ENCODE measurements around the gene TGFB2. TPM values are rescaled to one million over a fixed set of nuclear protein-coding genes. Genes with fewer than 3 reads are reported as not detected.

TGFB2 gene
- polyA plus RNA-seq, 2 of the 4 experiments (the other 2 are of a cell fraction): 29.7 to 65.8 TPM

DNA sequence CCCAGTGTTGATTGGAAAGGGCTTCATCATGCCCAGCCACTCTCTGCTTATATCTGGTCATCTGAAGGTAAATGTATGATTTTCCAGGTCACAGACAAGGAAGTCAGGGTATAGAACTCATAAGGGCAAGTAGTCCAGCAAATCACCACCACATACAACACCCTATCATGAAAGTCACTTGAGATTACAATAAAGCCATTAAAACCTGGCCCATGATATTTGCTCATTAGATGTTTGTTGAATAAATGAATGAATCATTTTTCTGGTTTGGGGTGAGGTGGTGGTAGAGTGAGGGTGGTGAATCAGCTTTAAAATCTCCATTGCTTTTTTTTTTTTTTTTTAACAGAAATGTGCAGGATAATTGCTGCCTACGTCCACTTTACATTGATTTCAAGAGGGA is 91.9 kb downstream of the TGFB2 start:
- no peak overlapping the region for H3K4me2 ChIP-seq
- no peak for FAIRE-seq
- no peak for ATAC-seq

DNA sequence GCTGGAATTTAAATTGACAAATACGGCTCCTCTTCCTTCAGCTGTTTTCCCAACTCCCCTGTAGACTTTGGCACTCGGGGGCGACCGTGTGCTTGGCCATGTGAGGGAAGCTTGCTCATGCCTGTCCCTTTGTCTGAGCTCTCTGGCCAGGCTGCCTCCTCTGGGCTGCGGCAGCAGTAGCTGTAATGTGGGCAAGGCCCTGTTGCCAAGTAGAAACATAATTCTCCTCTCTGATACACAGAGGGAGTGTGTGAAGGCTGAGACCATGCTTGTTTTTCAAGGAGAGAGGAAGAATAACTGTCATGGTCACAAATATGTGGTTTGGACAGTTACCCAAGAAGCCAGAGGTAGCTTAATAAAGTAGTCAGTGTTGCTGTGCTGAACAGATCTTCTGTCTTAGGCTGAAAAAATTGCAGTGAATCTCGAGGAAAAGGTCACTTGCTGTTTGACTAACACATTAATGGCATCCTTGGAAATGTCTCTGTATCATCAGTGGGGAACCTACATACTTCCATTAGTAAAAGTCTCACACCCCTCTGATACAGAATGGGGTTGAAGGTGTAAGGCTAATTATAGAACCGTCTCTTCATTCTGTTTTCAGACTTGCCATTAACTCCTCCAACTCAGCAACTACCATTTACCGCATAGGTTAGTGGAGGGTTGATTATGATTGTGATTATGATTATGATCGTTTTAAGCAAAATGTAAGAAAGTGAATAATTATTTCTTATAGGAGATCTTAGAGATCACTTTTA is 94.6 kb downstream of the TGFB2 start:
- CTCF ChIA-PET: interaction anchor here (1.1 to 1.6 kb wide), 2 partner anchors 19 to 42 kb away, joined by 3 to 5 read pairs; no protein-coding TSS in a partner anchor
- ATAC-seq (peak in 1 of 2 experiments; percentile 57; a peak in 3 of 6 replicates), FAIRE-seq (no peak), DNase-seq (ENCODE audit: low read depth in 1 of 2, low spot score in 1 of 2) (peak in 1 of 2 experiments; percentile 19)
- Histone ChIP-seq H3K4me3 (no peak overlapping the region), H3K27ac (peak overlapping the region in 1 of 2 experiments; percentile 71; a peak in 3 of 6 replicates), H3K4me1 (peaks cover 15% of the 10 kb centered on the region; the same call in 1 of the 3 replicates), H3K4me2 (no peak overlapping the region), H3K9me3 (no peaks in the 10 kb centered on the region)
- WGBS (ENCODE audit: missing lambda C conversion rate): 83% methylated on average over 9 of the region's 9 CpGs
- POLR2A ChIA-PET: no interaction called here
- no peak for TF ChIP-seq FOSL2 (IDR thresholded peaks at IDR 0.05)
- no peak for TF ChIP-seq FOSL2 (CRISPR knock-in tag; IDR thresholded peaks at IDR 0.05)
- no peak for TF ChIP-seq HMGXB4 (CRISPR knock-in tag; IDR thresholded peaks at IDR 0.05; ENCODE audit: borderline replicate concordance)
- no peak for TF ChIP-seq HES2 (IDR thresholded peaks at IDR 0.05)
- TF ChIP-seq HDAC2 (IDR thresholded peaks at IDR 0.05): no peak
- no peak for TF ChIP-seq SMC3 (IDR thresholded peaks at IDR 0.05)
- TF ChIP-seq NPAS2 (CRISPR knock-in tag; IDR thresholded peaks at IDR 0.05; ENCODE audit: borderline replicate concordance): no peak
- TF ChIP-seq JUN (IDR thresholded peaks at IDR 0.05): no peak
- no peak for TF ChIP-seq CBX8 (IDR thresholded peaks at IDR 0.05)
- no peak for TF ChIP-seq NFE2L2 (conservative IDR thresholded peaks at IDR 0.05; ENCODE audit: low read length)
- no peak for TF ChIP-seq MAFK (IDR thresholded peaks at IDR 0.05; ENCODE audit: partially characterized antibody)
- TF ChIP-seq GATA3 (IDR thresholded peaks at IDR 0.05; ENCODE audit: borderline replicate concordance): no peak
- TF ChIP-seq, protein P1, sequence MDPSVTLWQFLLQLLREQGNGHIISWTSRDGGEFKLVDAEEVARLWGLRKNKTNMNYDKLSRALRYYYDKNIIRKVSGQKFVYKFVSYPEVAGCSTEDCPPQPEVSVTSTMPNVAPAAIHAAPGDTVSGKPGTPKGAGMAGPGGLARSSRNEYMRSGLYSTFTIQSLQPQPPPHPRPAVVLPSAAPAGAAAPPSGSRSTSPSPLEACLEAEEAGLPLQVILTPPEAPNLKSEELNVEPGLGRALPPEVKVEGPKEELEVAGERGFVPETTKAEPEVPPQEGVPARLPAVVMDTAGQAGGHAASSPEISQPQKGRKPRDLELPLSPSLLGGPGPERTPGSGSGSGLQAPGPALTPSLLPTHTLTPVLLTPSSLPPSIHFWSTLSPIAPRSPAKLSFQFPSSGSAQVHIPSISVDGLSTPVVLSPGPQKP (IDR thresholded peaks at IDR 0.05; ENCODE audit: low read depth, low read length): no peak
- TF ChIP-seq, protein P2, sequence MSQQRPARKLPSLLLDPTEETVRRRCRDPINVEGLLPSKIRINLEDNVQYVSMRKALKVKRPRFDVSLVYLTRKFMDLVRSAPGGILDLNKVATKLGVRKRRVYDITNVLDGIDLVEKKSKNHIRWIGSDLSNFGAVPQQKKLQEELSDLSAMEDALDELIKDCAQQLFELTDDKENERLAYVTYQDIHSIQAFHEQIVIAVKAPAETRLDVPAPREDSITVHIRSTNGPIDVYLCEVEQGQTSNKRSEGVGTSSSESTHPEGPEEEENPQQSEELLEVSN (IDR thresholded peaks at IDR 0.05; ENCODE audit: borderline replicate concordance, low read depth): no peak
- TF ChIP-seq TP53 (CRISPR knock-in tag; IDR thresholded peaks at IDR 0.05): no peak
- no peak for TF ChIP-seq RAD21 (conservative IDR thresholded peaks at IDR 0.05 in 1 of 2, IDR thresholded peaks at IDR 0.05 in 1 of 2)
- TF ChIP-seq NR3C1 (IDR thresholded peaks at IDR 0.05): no peak
- TF ChIP-seq ZC3H11A (IDR thresholded peaks at IDR 0.05): no peak

More for the DNA sequence above, 91.9 kb downstream of the TGFB2 start:
- ChIA-PET CTCF (no interaction called here), POLR2A (no interaction called here)
- no peak for TF ChIP-seq PBX3 (IDR thresholded peaks at IDR 0.05)
- TF ChIP-seq, protein P3, sequence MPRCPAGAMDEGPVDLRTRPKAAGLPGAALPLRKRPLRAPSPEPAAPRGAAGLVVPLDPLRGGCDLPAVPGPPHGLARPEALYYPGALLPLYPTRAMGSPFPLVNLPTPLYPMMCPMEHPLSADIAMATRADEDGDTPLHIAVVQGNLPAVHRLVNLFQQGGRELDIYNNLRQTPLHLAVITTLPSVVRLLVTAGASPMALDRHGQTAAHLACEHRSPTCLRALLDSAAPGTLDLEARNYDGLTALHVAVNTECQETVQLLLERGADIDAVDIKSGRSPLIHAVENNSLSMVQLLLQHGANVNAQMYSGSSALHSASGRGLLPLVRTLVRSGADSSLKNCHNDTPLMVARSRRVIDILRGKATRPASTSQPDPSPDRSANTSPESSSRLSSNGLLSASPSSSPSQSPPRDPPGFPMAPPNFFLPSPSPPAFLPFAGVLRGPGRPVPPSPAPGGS (IDR thresholded peaks at IDR 0.05): no peak
- no peak for TF ChIP-seq ESRRA (IDR thresholded peaks at IDR 0.05; ENCODE audit: borderline replicate concordance, low read length)
- no peak for TF ChIP-seq GATA3 (IDR thresholded peaks at IDR 0.05; ENCODE audit: borderline replicate concordance)
- no peak for TF ChIP-seq NPAS2 (CRISPR knock-in tag; IDR thresholded peaks at IDR 0.05; ENCODE audit: borderline replicate concordance)
- TF ChIP-seq, protein P4, sequence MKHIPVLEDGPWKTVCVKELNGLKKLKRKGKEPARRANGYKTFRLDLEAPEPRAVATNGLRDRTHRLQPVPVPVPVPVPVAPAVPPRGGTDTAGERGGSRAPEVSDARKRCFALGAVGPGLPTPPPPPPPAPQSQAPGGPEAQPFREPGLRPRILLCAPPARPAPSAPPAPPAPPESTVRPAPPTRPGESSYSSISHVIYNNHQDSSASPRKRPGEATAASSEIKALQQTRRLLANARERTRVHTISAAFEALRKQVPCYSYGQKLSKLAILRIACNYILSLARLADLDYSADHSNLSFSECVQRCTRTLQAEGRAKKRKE (CRISPR knock-in tag; IDR thresholded peaks at IDR 0.05; ENCODE audit: low read depth): no peak
- TF ChIP-seq ZFP36 (IDR thresholded peaks at IDR 0.05; ENCODE audit: borderline replicate concordance, partially characterized antibody): no peak
- no peak for TF ChIP-seq ZC3H11A (IDR thresholded peaks at IDR 0.05)
- no peak for TF ChIP-seq HES2 (IDR thresholded peaks at IDR 0.05)
- Histone ChIP-seq H3K4me1 (peaks cover 12% of the 10 kb centered on the region; the same call in 1 of the 3 replicates), H3K4me3 (no peak overlapping the region), H3K9me3 (no peaks in the 10 kb centered on the region), H3K27ac (peak overlapping the region in 1 of 2 experiments; percentile 23; a peak in 1 of 6 replicates)
- no peak for DNase-seq (ENCODE audit: low read depth in 1 of 2, low spot score in 1 of 2)
- WGBS (ENCODE audit: missing lambda C conversion rate): 91% methylated on average over 1 of the region's 1 CpG
